HG03025 (cell line): ENCODE measurements around the gene HSP90B1.

Experiments
- ATAC-seq: cut with Tn5 transposase; IDR thresholded peaks from one replicate; pipeline ENCODE4 v1.9.1; 2021; ENCODE audit warnings: mild to moderate bottlenecking, moderate library complexity; ENCODE audit not compliant: unreplicated experiment, low FRiP score

The HSP90B1 gene

GRCh38 chr12:103966736-103967135, 36.5 kb downstream of the HSP90B1 start:
- no peak for ATAC-seq

DNA sequence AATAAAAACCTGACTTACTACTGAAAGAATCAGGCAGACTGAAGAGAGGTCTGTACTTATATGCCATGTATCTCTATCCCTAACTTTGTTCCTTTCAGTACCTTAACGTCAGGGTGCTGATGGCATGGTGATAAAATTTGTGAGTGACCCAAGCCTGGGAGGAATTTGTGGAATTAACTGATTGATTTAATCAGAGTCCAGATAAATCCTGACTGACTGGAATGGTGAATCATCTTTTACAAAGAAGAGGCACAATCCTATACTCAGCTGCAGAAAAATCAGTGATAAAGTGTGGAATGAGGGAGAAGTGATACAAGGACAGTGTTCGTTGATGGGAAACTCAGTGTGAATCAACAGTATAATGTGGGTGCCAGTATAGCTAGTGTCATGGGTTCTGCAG, 39.2 kb downstream of the HSP90B1 start:
- no peak for ATAC-seq

DNA sequence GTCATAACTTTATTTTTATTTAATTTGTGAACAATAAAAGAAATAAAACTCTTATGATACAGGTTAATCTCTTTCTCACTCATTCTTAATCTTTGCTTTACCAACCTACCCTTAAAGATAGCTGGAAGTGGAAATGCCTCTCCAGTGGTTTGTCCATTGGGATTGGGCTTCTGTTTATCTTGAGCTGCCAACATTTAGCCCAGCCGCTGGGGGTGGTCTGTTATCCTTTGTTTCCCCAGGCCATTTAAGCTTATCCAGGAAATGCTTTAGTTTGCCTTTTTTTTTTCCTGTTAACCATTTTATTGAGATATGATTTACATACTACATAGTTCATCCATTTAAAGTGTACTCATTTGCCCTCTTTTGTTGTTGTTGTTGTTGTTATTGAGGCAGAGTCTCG, 43.7 kb downstream of the HSP90B1 start:
- ATAC-seq, result no peak

DNA sequence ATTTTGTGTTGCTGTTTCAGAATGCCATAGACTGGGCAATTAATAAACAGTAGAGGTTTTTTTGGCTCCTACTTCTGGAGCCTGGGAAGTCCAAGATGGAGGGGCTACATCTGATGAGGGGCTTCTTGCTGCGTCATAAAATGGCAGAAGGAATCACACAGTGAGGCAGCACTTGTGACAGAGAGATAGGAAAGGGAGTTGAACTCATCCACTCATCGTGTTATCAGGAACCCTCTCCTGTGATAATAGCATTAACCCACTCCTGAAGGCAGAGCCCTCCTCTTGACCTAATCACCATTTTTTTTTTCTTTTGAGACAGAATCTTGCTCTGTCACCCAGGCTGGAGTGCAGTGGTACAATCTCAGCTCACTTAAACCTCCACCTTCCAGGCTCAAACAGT, 45.2 kb downstream of the HSP90B1 start:
- no peak for ATAC-seq

DNA sequence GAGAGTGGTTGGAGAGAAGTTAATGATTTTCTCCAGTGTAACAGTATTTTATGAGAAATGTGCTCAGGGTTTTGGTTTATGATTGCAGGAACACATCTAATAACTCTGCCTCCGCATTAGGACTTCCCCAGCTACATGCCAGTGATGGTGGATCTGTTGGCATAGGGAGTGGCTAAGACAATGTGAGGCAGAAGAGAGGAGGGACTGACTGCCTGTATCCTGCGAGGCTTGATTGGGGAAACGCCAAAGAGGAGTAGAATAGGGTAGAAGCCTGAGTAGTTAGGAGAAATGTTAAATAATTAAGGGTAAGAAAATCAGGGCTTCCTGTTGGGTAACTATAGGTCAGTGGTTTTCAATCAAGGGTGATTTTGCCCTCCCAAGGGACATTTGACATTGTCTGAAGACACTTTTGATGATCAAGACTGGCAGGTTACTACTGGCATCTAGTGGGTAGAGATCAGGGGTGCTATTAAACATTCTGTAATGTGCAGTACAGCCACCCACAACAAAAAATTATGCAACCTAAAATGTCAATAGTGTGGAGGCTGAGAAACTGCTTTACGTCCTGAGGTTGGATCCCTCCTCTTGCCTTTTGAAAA, 48.3 kb downstream of the HSP90B1 start:
- no peak for ATAC-seq

DNA sequence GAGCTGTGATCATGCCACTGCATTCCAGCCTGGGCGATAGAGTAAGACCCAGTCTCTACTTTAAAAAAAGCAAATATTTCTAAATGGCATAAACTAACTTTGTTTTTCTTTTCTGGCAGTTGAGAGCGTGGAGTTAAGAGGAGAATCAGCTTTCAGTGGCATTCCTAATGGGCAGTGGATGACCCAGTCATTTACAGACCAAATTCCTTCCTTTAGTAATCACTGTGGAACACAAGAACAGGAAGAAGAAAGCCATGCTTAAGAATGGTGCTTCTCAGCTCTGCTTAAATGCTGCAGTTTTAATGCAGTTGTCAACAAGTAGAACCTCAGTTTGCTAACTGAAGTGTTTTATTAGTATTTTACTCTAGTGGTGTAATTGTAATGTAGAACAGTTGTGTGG, 56.6 kb downstream of the HSP90B1 start:
- ATAC-seq, result no peak

DNA sequence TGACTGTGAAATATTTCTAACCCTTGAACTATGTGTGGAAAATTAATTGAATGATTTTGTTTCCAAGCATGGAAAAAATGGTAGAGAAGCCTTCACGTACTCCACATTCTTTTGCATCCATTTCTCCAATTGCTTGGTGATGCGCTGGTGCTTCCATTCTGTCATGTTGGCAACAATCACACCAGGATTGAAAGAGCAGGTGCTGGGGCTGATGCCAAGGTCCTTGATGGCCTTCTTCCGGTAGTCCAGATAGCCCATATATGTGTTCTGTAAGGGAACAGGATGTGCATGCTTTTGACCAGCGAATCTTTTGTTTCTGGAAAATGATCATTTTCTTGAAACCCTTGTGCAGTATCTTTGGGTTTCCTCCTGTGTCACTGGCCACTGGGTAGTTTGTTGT, 64.0 kb downstream of the HSP90B1 start:
- no peak for ATAC-seq

GRCh38 chr12:103996595-103996994, 66.4 kb downstream of the HSP90B1 start:
- no peak for ATAC-seq

DNA sequence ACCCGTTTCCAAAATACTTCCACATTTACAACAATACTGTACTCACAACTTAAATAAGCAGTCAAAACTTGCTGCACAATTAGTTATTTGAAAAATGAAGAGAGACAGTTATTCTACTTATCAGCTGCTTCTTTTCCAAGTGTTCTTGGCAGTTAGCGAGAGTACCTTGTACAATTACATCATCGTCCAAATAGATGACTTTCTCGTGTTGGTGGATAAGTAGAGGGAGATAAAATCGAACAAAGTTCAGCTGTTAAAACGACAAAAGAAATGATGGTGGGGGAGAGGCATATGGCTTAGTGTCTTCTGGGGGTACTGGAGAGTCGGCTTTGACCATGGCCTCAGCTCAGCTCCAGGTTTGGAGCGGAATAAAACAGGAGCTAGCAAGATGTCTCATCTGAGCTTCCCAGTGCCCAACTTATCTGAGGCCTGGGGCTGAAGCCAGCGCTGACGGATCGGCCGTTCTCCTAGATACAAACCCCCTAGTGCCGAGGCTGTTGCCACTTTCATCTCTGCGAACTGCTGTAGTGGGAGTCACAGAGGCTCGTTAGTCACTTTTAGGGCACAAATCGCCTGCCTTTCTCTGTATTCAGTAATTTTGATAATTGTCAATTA, 67.2 kb downstream of the HSP90B1 start:
- no peak for ATAC-seq
